ENCODE data around the gene MCC. TPM values are rescaled to one million over a fixed set of nuclear protein-coding genes. Genes with fewer than 3 reads are reported as not detected.

Gene MCC
- polyA plus RNA-seq, 1 donor (not counting 4 experiments of a cell fraction or from before 2014, with no cell fraction given), result 24.6 TPM

- H3K9ac ChIP-seq (ENCODE audit: control insufficient read depth, extremely low read depth, insufficient read depth, low read length), result no peak overlapping the region
- no peaks in the 10 kb centered on the region for H4K20me1 ChIP-seq (ENCODE audit: control insufficient read depth, extremely low read depth, insufficient read depth, low read length)
- H3K4me1 ChIP-seq (ENCODE audit: control insufficient read depth, extremely low read depth, insufficient read depth, low read length), result peaks cover 4% of the 10 kb centered on the region
- FAIRE-seq (no peak), DNase-seq (ENCODE audit: low read depth, low spot score) (no peak)
- H3K4me2 ChIP-seq (ENCODE audit: control insufficient read depth, extremely low read depth, insufficient read depth, low read depth, low read length), result no peak overlapping the region
- H3K27me3 ChIP-seq (ENCODE audit: control insufficient read depth, extremely low read depth, insufficient read depth, low read length), result no peaks in the 10 kb centered on the region
- H3K9me3 ChIP-seq (ENCODE audit: control insufficient read depth, low read depth, low read length), result no peaks in the 10 kb centered on the region
- H3K79me2 ChIP-seq (ENCODE audit: control insufficient read depth, insufficient read depth, low read length), result peaks cover 93% of the 10 kb centered on the region
- dilution Hi-C loops (cut with MboI; ENCODE audit: extremely low pct_ligation_motif_present, low sequenced_read_pairs), result no loop called here
- no peak for TF ChIP-seq CTCF (optimal IDR thresholded peaks at IDR 0.05 in 1 of 3, IDR thresholded peaks at IDR 0.05 in 1 of 3, conservative IDR thresholded peaks at IDR 0.05 in 1 of 3; ENCODE audit: extremely low read depth in 1 of 3, insufficient read depth in 2 of 3, low read length in 3 of 3)
- no peak for TF ChIP-seq EZH2 (IDR thresholded peaks at IDR 0.05; ENCODE audit: low read length)
- no peak overlapping the region for H2AFZ ChIP-seq (ENCODE audit: control insufficient read depth, low read length)
- H3K36me3 ChIP-seq (ENCODE audit: control insufficient read depth in 2 of 2, extremely low read depth in 1 of 2, insufficient read depth in 2 of 2, low read length in 2 of 2), result no peaks in the 10 kb centered on the region
- H3K27ac ChIP-seq (ENCODE audit: control insufficient read depth, insufficient read depth, low read length), result no peak overlapping the region
- H3K4me3 ChIP-seq (ENCODE audit: control insufficient read depth in 2 of 3, extremely low read depth in 1 of 3, insufficient read depth in 2 of 3, low read depth in 1 of 3, low read length in 3 of 3), result no peak overlapping the region
- peaks cover 3% of the 10 kb centered on the region for H3K9me1 ChIP-seq (ENCODE audit: control insufficient read depth, extremely low read depth, insufficient read depth, low read length)
Measured at GRCh38 chr5:113283558-113283957, 204.7 kb downstream of the MCC start.

- dilution Hi-C loops (cut with MboI; ENCODE audit: extremely low pct_ligation_motif_present, low sequenced_read_pairs), result no loop called here
- Histone ChIP-seq H3K79me2 (ENCODE audit: control insufficient read depth, insufficient read depth, low read length) (peaks cover 93% of the 10 kb centered on the region), H3K9me1 (ENCODE audit: control insufficient read depth, extremely low read depth, insufficient read depth, low read length) (peaks cover 3% of the 10 kb centered on the region), H2AFZ (ENCODE audit: control insufficient read depth, low read length) (no peak overlapping the region), H4K20me1 (ENCODE audit: control insufficient read depth, extremely low read depth, insufficient read depth, low read length) (no peaks in the 10 kb centered on the region), H3K4me3 (ENCODE audit: control insufficient read depth in 2 of 3, extremely low read depth in 1 of 3, insufficient read depth in 2 of 3, low read depth in 1 of 3, low read length in 3 of 3) (no peak overlapping the region), H3K27me3 (ENCODE audit: control insufficient read depth, extremely low read depth, insufficient read depth, low read length) (no peaks in the 10 kb centered on the region), H3K4me1 (ENCODE audit: control insufficient read depth, extremely low read depth, insufficient read depth, low read length) (peaks cover 4% of the 10 kb centered on the region), H3K36me3 (ENCODE audit: control insufficient read depth in 2 of 2, extremely low read depth in 1 of 2, insufficient read depth in 2 of 2, low read length in 2 of 2) (no peaks in the 10 kb centered on the region), H3K27ac (ENCODE audit: control insufficient read depth, insufficient read depth, low read length) (no peak overlapping the region), H3K9me3 (ENCODE audit: control insufficient read depth, low read depth, low read length) (no peaks in the 10 kb centered on the region), H3K4me2 (ENCODE audit: control insufficient read depth, extremely low read depth, insufficient read depth, low read depth, low read length) (no peak overlapping the region), H3K9ac (ENCODE audit: control insufficient read depth, extremely low read depth, insufficient read depth, low read length) (no peak overlapping the region)
- DNase-seq (ENCODE audit: low read depth, low spot score) (no peak), FAIRE-seq (no peak)
- TF ChIP-seq CTCF (optimal IDR thresholded peaks at IDR 0.05 in 1 of 3, IDR thresholded peaks at IDR 0.05 in 1 of 3, conservative IDR thresholded peaks at IDR 0.05 in 1 of 3; ENCODE audit: extremely low read depth in 1 of 3, insufficient read depth in 2 of 3, low read length in 3 of 3), result no peak
- no peak for TF ChIP-seq EZH2 (IDR thresholded peaks at IDR 0.05; ENCODE audit: low read length)
Measured at GRCh38 chr5:113282472-113282871, 205.8 kb downstream of the MCC start.
